GM19023 (cell line): ENCODE data around the gene CAPG.
"Not testable (repeated sequence)": the region's sequence is repeated elsewhere in the genome, so short reads cannot be mapped to it uniquely, and the experiment has no call there.

Experiments
- ATAC-seq: cut with Tn5 transposase; IDR thresholded peaks from one replicate; pipeline ENCODE4 v1.9.1; 2021; ENCODE audit warnings: mild to moderate bottlenecking, moderate library complexity; ENCODE audit not compliant: unreplicated experiment

The CAPG gene

GRCh38 chr2:85367180-85367579 is 43.0 kb downstream of the CAPG start:
- ATAC-seq = no peak

- not testable (repeated sequence) for ATAC-seq
Observed at GRCh38 chr2:85362653-85363387, 47.3 kb downstream of the CAPG start.

GRCh38 chr2:85357736-85358135 is 52.4 kb downstream of the CAPG start:
- ATAC-seq = no peak

GRCh38 chr2:85356186-85356585 is 54.0 kb downstream of the CAPG start:
- ATAC-seq = no peak

GRCh38 chr2:85355521-85355920 is 54.6 kb downstream of the CAPG start:
- no peak for ATAC-seq

GRCh38 chr2:85355073-85355410 is 55.1 kb downstream of the CAPG start:
- peak; percentile 12 for ATAC-seq

GRCh38 chr2:85354286-85355072 is 55.7 kb downstream of the CAPG start, which contains the start of the genes ELMOD3 and RETSAT:
Gene ELMOD3, plus strand, starts transcription at chr2:85354769. Its CDS starts 2,430 bp downstream, at chr2:85357199.
Gene RETSAT, minus strand, starts transcription at chr2:85354528. Its CDS starts 21 bp downstream, at chr2:85354507.
- ATAC-seq = peak; percentile 96

GRCh38 chr2:85353876-85354285 is 56.3 kb downstream of the CAPG start:
- ATAC-seq = peak; percentile 13

GRCh38 chr2:85347599-85347998 is 62.6 kb downstream of the CAPG start:
- no peak for ATAC-seq
